WTC11 (cell line): ENCODE results near the gene CHIT1. TPM values are rescaled to one million over a fixed set of nuclear protein-coding genes. Genes with fewer than 3 reads are reported as not detected.

ENCODE experiments used
- total RNA-seq: library from RNA; stranded (reverse); gene quantifications from 3 replicates; pipeline ENCODE4 v1.2.3, GENCODE V29; 2021
- TF ChIP-seq, protein P1 (sequence below): sonication (generic); formaldehyde crosslinking; IDR thresholded peaks from 2 replicates; pipeline ENCODE4 v1.8.0; 2022; ENCODE audit warnings: mild to moderate bottlenecking, missing genetic modification reagents
- TF ChIP-seq, protein P2 (sequence below): fragments of 200-600 bp; IDR thresholded peaks from 2 replicates; pipeline ENCODE4 v1.8.0; 2022; ENCODE audit warnings: antibody characterized with exemption

Gene CHIT1
- total RNA-seq, 1 experiment from 2014 or later = 0.15 TPM

DNA sequence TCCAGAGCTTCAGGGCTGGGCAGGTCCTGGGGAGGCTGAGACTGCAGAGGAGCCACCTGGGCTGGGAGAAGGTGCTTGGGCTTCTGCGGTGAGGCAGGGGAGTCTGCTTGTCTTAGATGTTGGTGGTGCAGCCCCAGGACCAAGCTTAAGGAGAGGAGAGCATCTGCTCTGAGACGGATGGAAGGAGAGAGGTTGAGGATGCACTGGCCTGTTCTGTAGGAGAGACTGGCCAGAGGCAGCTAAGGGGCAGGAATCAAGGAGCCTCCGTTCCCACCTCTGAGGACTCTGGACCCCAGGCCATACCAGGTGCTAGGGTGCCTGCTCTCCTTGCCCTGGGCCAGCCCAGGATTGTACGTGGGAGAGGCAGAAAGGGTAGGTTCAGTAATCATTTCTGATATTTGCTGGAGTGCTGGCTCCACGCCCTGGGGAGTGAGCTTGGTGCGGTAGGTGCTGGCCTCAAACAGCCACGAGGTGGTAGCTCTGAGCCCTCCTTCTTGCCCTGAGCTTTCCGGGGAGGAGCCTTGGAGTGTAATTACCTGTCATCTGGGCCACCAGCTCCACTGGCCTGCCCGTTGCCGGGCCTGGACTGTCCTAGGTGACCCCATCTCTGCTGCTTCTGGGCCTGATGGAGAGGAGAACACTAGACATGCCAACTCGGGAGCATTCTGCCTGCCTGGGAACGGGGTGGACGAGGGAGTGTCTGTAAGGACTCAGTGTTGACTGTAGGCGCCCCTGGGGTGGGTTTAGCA, 63.1 kb downstream of the CHIT1 start (continued):
- TF ChIP-seq, protein P1, sequence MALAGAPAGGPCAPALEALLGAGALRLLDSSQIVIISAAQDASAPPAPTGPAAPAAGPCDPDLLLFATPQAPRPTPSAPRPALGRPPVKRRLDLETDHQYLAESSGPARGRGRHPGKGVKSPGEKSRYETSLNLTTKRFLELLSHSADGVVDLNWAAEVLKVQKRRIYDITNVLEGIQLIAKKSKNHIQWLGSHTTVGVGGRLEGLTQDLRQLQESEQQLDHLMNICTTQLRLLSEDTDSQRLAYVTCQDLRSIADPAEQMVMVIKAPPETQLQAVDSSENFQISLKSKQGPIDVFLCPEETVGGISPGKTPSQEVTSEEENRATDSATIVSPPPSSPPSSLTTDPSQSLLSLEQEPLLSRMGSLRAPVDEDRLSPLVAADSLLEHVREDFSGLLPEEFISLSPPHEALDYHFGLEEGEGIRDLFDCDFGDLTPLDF (CRISPR knock-in tag) = no peak
- TF ChIP-seq, protein P2, sequence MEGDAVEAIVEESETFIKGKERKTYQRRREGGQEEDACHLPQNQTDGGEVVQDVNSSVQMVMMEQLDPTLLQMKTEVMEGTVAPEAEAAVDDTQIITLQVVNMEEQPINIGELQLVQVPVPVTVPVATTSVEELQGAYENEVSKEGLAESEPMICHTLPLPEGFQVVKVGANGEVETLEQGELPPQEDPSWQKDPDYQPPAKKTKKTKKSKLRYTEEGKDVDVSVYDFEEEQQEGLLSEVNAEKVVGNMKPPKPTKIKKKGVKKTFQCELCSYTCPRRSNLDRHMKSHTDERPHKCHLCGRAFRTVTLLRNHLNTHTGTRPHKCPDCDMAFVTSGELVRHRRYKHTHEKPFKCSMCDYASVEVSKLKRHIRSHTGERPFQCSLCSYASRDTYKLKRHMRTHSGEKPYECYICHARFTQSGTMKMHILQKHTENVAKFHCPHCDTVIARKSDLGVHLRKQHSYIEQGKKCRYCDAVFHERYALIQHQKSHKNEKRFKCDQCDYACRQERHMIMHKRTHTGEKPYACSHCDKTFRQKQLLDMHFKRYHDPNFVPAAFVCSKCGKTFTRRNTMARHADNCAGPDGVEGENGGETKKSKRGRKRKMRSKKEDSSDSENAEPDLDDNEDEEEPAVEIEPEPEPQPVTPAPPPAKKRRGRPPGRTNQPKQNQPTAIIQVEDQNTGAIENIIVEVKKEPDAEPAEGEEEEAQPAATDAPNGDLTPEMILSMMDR = no peak

Other genes starting within 250 kb of the CHIT1 start
- 97.4 to 108 TPM (median 99.8 TPM) in 3 replicates for gene TMEM183A, start 222.3 kb downstream of the CHIT1 start, total RNA-seq
- 21.1 to 24.9 TPM (median 22.7 TPM) in 3 replicates for gene PPFIA4, start 203.2 kb downstream of the CHIT1 start, total RNA-seq
- gene MYOG, start 143.7 kb downstream of the CHIT1 start, total RNA-seq = not detected in 3 replicates
- gene ADORA1, start 101.9 kb downstream of the CHIT1 start, total RNA-seq = 1.8 to 2.7 TPM (median 2.6 TPM) in 3 replicates
- not detected in 3 replicates for gene MYBPH, start 53.8 kb downstream of the CHIT1 start, total RNA-seq
- gene CHI3L1, start 43.0 kb downstream of the CHIT1 start, total RNA-seq = 0.24 to 0.41 TPM (median 0.27 TPM) in 3 replicates
- 13.5 to 19.4 TPM (median 15.4 TPM) in 3 replicates for gene BTG2, start 75.8 kb upstream of the CHIT1 start, total RNA-seq
- gene FMOD, start 121.4 kb upstream of the CHIT1 start, total RNA-seq = 0.05 to 0.79 TPM (median 0.14 TPM) in 3 replicates
- 0.17 to 0.23 TPM (median 0.18 TPM) in 3 replicates for gene PRELP, start 246.1 kb upstream of the CHIT1 start, total RNA-seq